Suprapubic skin (tissue), 3 donors: ENCODE measurements around the gene TOLLIP.

ENCODE experiments used
- CTCF ChIP-seq, 2 donors: fragments of 200-600 bp in 1 of 2; fragments of 450-650 bp in 1 of 2; sonication (generic) in 1 of 2; IDR thresholded peaks; one replicate each; pipeline ENCODE4 v1.5.1; 2016 to 2019; ENCODE audit warnings: antibody characterized with exemption in 2 of 2, mild to moderate bottlenecking in 1 of 2, moderate library complexity in 1 of 2
- EP300 ChIP-seq: sonication (generic); formaldehyde crosslinking; IDR thresholded peaks from one replicate; pipeline ENCODE4 v1.6.1; 2017; ENCODE audit warnings: antibody characterized with exemption
- POLR2A ChIP-seq, 2 donors: fragments of 450-650 bp; IDR thresholded peaks; one replicate each; pipeline ENCODE4 v1.6.1; 2017; ENCODE audit warnings: antibody characterized with exemption in 2 of 2, mild to moderate bottlenecking in 2 of 2, moderate library complexity in 2 of 2

- no peak for TF ChIP-seq CTCF (IDR thresholded peaks at IDR 0.05)
- TF ChIP-seq POLR2A (IDR thresholded peaks at IDR 0.05) = no peak
- TF ChIP-seq EP300 = no peak
Observed at GRCh38 chr11:1228921-1229451, 80.4 kb downstream of the TOLLIP start.
